ENCODE measurements around the gene HTR1B. TPM values are rescaled to one million over a fixed set of nuclear protein-coding genes. Genes with fewer than 3 reads are reported as not detected.

HTR1B gene
- total and polyA plus RNA-seq, 2 donors (not counting 3 experiments of a cell fraction or from before 2014, with no cell fraction given): 57.5 to 68.7 TPM

GRCh38 chr6:77470983-77471382 lies 7.7 kb upstream of the HTR1B start:
- peaks cover 3% of the 10 kb centered on the region for H3K79me2 ChIP-seq (ENCODE audit: control insufficient read depth, insufficient read depth, low read length)
- H3K4me3 ChIP-seq (replicated peaks in 1 of 3; ENCODE audit: insufficient read depth in 1 of 3, low read depth in 1 of 3, low read length in 3 of 3): no peak overlapping the region
- DNase-seq (ENCODE audit: low read depth, low spot score) (peak; percentile 39), FAIRE-seq (peak; percentile 88)
- ChIA-PET CTCF (interaction anchor here (1.4 to 3.3 kb wide), 5 partner anchors 8 to 1578 kb away, joined by 3 to 14 read pairs (median 4); partner anchors contain the start of gene HTR1B), POLR2A (interaction anchor here (0.6 kb wide), 1 partner anchor 13 kb away, joined by 3 read pairs; no protein-coding TSS in a partner anchor)
- H3K36me3 ChIP-seq (ENCODE audit: control insufficient read depth in 2 of 2, extremely low read depth in 1 of 2, insufficient read depth in 2 of 2, low read length in 2 of 2): no peaks in the 10 kb centered on the region
- dilution Hi-C loops (cut with MboI; ENCODE audit: extremely low pct_ligation_motif_present, low sequenced_read_pairs): no loop called here
- peaks cover 16% of the 10 kb centered on the region for H3K4me1 ChIP-seq (ENCODE audit: control insufficient read depth, extremely low read depth, insufficient read depth, low read length)
- no peak overlapping the region for H3K27ac ChIP-seq (ENCODE audit: insufficient read depth, low read depth, low read length)
- no peak overlapping the region for H3K9ac ChIP-seq (replicated peaks; ENCODE audit: extremely low read depth, insufficient read depth, low read length)
- no peaks in the 10 kb centered on the region for H3K9me3 ChIP-seq (replicated peaks; ENCODE audit: control insufficient read depth, insufficient read depth, low read length)
- no peak overlapping the region for H3K4me2 ChIP-seq (ENCODE audit: insufficient read depth, low read length)
- no peak overlapping the region for H2AFZ ChIP-seq (ENCODE audit: low read depth, low read length)
- BruUV-seq (replicated peaks): no TSS peak
- H3K9me1 ChIP-seq (replicated peaks; ENCODE audit: control insufficient read depth, extremely low read depth, insufficient read depth, low read length): no peaks in the 10 kb centered on the region
- TF ChIP-seq FOS (IDR thresholded peaks at IDR 0.05; ENCODE audit: borderline replicate concordance, insufficient read depth, low read length): peak; percentile 74
- TF ChIP-seq POLR2AphosphoS5 (IDR thresholded peaks at IDR 0.05; ENCODE audit: insufficient read depth, low read depth, low read length): peak; percentile 29
- no peak for TF ChIP-seq EZH2 (IDR thresholded peaks at IDR 0.05; ENCODE audit: borderline replicate concordance, low read depth, low read length, severe bottlenecking)
- no peak for TF ChIP-seq MYC (IDR thresholded peaks at IDR 0.05; ENCODE audit: low read depth, low read length)
- no peaks in the 10 kb centered on the region for H4K20me1 ChIP-seq (replicated peaks; ENCODE audit: control insufficient read depth, extremely low read depth, insufficient read depth, low read length)
- H3K27me3 ChIP-seq (ENCODE audit: control insufficient read depth in 2 of 2, insufficient read depth in 2 of 2, low read length in 2 of 2): no peaks in the 10 kb centered on the region
- intact Hi-C loops (cut with micrococcal nuclease): no loop called here

GRCh38 chr6:77468939-77469338 lies 5.6 kb upstream of the HTR1B start:
- H3K27me3 ChIP-seq (ENCODE audit: control insufficient read depth in 2 of 2, insufficient read depth in 2 of 2, low read length in 2 of 2): no peaks in the 10 kb centered on the region
- no peaks in the 10 kb centered on the region for H3K9me1 ChIP-seq (replicated peaks; ENCODE audit: control insufficient read depth, extremely low read depth, insufficient read depth, low read length)
- dilution Hi-C loops (cut with MboI; ENCODE audit: extremely low pct_ligation_motif_present, low sequenced_read_pairs): no loop called here
- TF ChIP-seq MYC (IDR thresholded peaks at IDR 0.05; ENCODE audit: low read depth, low read length): no peak
- TF ChIP-seq POLR2A (IDR thresholded peaks at IDR 0.05; ENCODE audit: low read depth, low read length): no peak
- no peak for TF ChIP-seq POLR2AphosphoS5 (IDR thresholded peaks at IDR 0.05; ENCODE audit: insufficient read depth, low read depth, low read length)
- TF ChIP-seq MAX (IDR thresholded peaks at IDR 0.05; ENCODE audit: insufficient read depth, insufficient read length): no peak
- no peak for TF ChIP-seq JUN (IDR thresholded peaks at IDR 0.05; ENCODE audit: borderline replicate concordance, insufficient read depth, insufficient read length, low read depth)
- H3K4me2 ChIP-seq (ENCODE audit: insufficient read depth, low read length): no peak overlapping the region
- H2AFZ ChIP-seq (ENCODE audit: low read depth, low read length): no peak overlapping the region
- H3K79me2 ChIP-seq (ENCODE audit: control insufficient read depth, insufficient read depth, low read length): peaks cover 22% of the 10 kb centered on the region
- ChIA-PET POLR2A (no interaction called here), CTCF (interaction anchor here (1.0 to 1.8 kb wide), 4 partner anchors 8 to 1537 kb away, joined by 3 to 7 read pairs (median 4); no protein-coding TSS in a partner anchor)
- no peak for FAIRE-seq
- no peak overlapping the region for H3K9ac ChIP-seq (replicated peaks; ENCODE audit: extremely low read depth, insufficient read depth, low read length)
- no TSS peak for BruUV-seq (replicated peaks)
- no peak for DNase-seq (ENCODE audit: low read depth, low spot score)
- no peaks in the 10 kb centered on the region for H3K9me3 ChIP-seq (replicated peaks; ENCODE audit: control insufficient read depth, insufficient read depth, low read length)
- intact Hi-C loops (cut with micrococcal nuclease): loop anchor here (10.0 kb wide), 3 partner anchors 766 to 1996 kb away; no protein-coding TSS in a partner anchor
- H3K4me1 ChIP-seq (ENCODE audit: control insufficient read depth, extremely low read depth, insufficient read depth, low read length): peaks cover 32% of the 10 kb centered on the region
- H4K20me1 ChIP-seq (replicated peaks; ENCODE audit: control insufficient read depth, extremely low read depth, insufficient read depth, low read length): no peaks in the 10 kb centered on the region
- no peak overlapping the region for H3K27ac ChIP-seq (ENCODE audit: insufficient read depth, low read depth, low read length)
- H3K4me3 ChIP-seq (replicated peaks in 1 of 3; ENCODE audit: insufficient read depth in 1 of 3, low read depth in 1 of 3, low read length in 3 of 3): no peak overlapping the region
- no peaks in the 10 kb centered on the region for H3K36me3 ChIP-seq (ENCODE audit: control insufficient read depth in 2 of 2, extremely low read depth in 1 of 2, insufficient read depth in 2 of 2, low read length in 2 of 2)
